Measurements from ENCODE around the gene NT5C.

NT5C gene

GRCh38 chr17:75099881-75100595 lies 31.5 kb downstream of the NT5C start:
- H3K4me3 Mint-ChIP-seq: no peak overlapping the region
- peaks cover 4% of the 10 kb centered on the region for H3K36me3 Mint-ChIP-seq
- no peak for ATAC-seq (ENCODE audit: low read depth)
- no peaks in the 10 kb centered on the region for H3K27me3 Mint-ChIP-seq
- peak overlapping the region; percentile 38 for H3K27ac Mint-ChIP-seq
- DNase-seq (ENCODE audit: low spot score in 2 of 2): no peak
- peaks cover 11% of the 10 kb centered on the region for H3K4me1 Mint-ChIP-seq
- H3K9me3 Mint-ChIP-seq: no peaks in the 10 kb centered on the region

- DNase-seq (ENCODE audit: low spot score in 2 of 2) (no peak), ATAC-seq (ENCODE audit: low read depth) (no peak)
- Mint-ChIP-seq H3K4me3 (no peak overlapping the region), H3K27me3 (no peaks in the 10 kb centered on the region), H3K27ac (no peak overlapping the region), H3K36me3 (peaks cover 2% of the 10 kb centered on the region), H3K9me3 (no peaks in the 10 kb centered on the region), H3K4me1 (peaks cover 10% of the 10 kb centered on the region)
Measured at GRCh38 chr17:75098861-75099260, 32.7 kb downstream of the NT5C start.

DNA sequence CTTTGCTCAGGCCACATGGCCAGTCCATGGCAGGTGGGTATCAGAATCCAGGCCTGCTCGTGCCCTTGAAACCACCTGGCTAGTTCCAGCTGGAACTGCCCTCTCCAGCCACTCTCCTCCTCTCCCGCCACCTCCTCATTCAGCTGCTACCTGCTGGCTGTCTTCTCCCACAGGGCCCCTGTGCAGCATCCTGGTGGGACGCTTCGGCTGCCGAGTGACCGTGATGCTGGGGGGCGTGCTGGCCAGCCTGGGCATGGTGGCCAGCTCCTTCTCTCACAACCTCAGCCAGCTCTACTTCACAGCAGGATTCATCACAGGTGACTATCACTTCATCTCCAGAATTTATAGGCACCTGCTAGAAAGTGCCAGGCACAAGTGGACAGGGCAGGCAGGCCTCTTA lies 33.7 kb downstream of the NT5C start:
- DNase-seq (ENCODE audit: low spot score in 2 of 2) (no peak), ATAC-seq (ENCODE audit: low read depth) (no peak)
- no peak overlapping the region for H3K27ac Mint-ChIP-seq
- H3K9me3 Mint-ChIP-seq: no peaks in the 10 kb centered on the region
- H3K27me3 Mint-ChIP-seq: no peaks in the 10 kb centered on the region
- peaks cover 9% of the 10 kb centered on the region for H3K4me1 Mint-ChIP-seq
- peaks cover 2% of the 10 kb centered on the region for H3K36me3 Mint-ChIP-seq
- H3K4me3 Mint-ChIP-seq: no peak overlapping the region

DNA sequence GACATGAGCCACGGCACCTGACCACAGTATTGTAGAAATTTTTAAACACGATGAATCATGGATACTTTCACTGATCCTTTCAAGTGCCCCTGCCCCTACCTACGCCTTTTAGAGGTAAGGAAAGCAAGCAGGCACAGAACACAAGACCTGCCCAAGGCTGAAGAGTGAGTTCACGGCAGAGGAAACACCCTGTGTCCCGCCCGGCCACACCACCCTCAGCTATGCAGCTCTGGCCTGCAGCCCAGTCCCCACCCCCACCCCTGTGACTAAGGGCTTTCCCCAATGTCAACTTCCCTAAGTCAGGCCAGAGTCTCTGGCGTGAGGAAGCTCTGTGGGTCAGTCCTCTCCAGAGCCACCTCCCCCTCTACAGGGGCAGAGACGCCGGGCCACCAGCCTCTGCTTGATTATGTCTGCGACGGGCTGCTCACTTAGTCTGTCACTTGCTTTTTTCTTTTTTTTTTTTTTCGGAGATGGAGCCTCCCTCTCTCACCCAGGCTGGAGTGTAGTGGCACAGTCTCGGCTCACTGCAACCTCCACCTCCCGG lies 35.4 kb downstream of the NT5C start:
- Mint-ChIP-seq H3K4me1 (peaks cover 13% of the 10 kb centered on the region), H3K9me3 (no peaks in the 10 kb centered on the region), H3K27ac (no peak overlapping the region), H3K27me3 (no peaks in the 10 kb centered on the region), H3K4me3 (no peak overlapping the region), H3K36me3 (peaks cover 2% of the 10 kb centered on the region)
- DNase-seq (ENCODE audit: low spot score in 2 of 2): no peak
- ATAC-seq (ENCODE audit: low read depth): no peak

GRCh38 chr17:75094871-75095399 lies 36.6 kb downstream of the NT5C start:
- Mint-ChIP-seq H3K27ac (no peak overlapping the region), H3K27me3 (no peaks in the 10 kb centered on the region), H3K4me3 (no peak overlapping the region), H3K36me3 (no peaks in the 10 kb centered on the region), H3K4me1 (peaks cover 14% of the 10 kb centered on the region), H3K9me3 (no peaks in the 10 kb centered on the region)
- ATAC-seq (ENCODE audit: low read depth) (no peak), DNase-seq (ENCODE audit: low spot score in 2 of 2) (no peak)

DNA sequence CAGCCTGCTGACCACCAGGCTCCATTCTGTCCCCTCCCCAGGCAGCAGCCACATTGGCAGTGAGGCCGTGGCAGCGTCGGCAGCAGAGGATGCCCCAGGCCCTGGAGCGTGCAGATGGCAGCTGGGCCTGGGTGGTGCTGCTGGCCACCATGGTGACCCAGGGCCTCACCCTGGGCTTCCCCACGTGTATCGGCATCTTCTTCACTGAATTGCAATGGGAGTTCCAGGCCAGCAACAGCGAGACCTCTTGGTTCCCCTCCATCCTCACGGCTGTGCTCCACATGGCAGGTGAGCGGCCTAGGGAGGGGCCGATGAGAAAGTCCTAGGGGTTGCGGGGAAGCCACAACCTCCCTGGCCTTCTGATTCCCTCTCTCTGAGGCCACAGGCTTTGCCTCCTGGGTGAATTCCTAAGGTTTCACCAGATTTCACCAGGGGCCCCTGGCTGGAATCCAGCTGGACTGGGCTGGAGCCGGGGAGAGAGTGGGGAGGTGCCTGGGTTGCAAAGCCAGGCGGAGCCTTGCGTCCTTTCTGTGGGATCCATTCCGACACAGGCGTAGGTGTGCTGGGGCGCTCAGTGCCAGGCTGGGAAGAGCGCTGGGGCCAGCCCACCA lies 37.9 kb downstream of the NT5C start:
- no peaks in the 10 kb centered on the region for H3K27me3 Mint-ChIP-seq
- H3K4me1 Mint-ChIP-seq: peaks cover 11% of the 10 kb centered on the region
- no peaks in the 10 kb centered on the region for H3K9me3 Mint-ChIP-seq
- no peak for DNase-seq (ENCODE audit: low spot score in 2 of 2)
- no peak for ATAC-seq (ENCODE audit: low read depth)
- no peak overlapping the region for H3K4me3 Mint-ChIP-seq
- no peak overlapping the region for H3K27ac Mint-ChIP-seq
- no peaks in the 10 kb centered on the region for H3K36me3 Mint-ChIP-seq

DNA sequence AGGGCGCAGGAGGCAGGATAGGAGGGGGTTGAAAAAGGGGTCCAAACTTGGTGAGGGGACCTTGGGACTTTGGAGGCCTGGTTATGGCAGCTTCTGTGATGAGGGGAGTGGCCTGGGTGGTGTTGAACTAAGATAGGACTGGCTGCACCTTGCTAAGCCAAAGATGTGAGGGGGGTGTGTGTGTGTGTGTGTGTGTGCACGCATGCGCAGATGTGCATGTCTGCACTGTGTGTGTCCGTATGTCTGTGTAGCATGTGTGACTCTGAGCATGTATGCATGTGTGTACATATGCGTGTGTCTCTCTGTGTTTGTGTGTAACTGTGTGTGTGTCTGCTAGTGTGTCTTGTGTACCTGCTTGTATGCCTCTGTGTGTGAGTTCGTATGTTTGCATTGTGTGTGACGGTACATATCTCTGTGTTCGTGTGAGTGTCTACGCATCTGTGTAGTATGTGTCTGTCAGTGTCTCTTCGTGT lies 39.7 kb downstream of the NT5C start:
- H3K27me3 Mint-ChIP-seq: no peaks in the 10 kb centered on the region
- no peaks in the 10 kb centered on the region for H3K9me3 Mint-ChIP-seq
- no peak overlapping the region for H3K4me3 Mint-ChIP-seq
- no peak for ATAC-seq (ENCODE audit: low read depth)
- no peaks in the 10 kb centered on the region for H3K36me3 Mint-ChIP-seq
- DNase-seq (ENCODE audit: low spot score in 2 of 2): no peak
- no peak overlapping the region for H3K27ac Mint-ChIP-seq
- H3K4me1 Mint-ChIP-seq: peaks cover 14% of the 10 kb centered on the region

DNA sequence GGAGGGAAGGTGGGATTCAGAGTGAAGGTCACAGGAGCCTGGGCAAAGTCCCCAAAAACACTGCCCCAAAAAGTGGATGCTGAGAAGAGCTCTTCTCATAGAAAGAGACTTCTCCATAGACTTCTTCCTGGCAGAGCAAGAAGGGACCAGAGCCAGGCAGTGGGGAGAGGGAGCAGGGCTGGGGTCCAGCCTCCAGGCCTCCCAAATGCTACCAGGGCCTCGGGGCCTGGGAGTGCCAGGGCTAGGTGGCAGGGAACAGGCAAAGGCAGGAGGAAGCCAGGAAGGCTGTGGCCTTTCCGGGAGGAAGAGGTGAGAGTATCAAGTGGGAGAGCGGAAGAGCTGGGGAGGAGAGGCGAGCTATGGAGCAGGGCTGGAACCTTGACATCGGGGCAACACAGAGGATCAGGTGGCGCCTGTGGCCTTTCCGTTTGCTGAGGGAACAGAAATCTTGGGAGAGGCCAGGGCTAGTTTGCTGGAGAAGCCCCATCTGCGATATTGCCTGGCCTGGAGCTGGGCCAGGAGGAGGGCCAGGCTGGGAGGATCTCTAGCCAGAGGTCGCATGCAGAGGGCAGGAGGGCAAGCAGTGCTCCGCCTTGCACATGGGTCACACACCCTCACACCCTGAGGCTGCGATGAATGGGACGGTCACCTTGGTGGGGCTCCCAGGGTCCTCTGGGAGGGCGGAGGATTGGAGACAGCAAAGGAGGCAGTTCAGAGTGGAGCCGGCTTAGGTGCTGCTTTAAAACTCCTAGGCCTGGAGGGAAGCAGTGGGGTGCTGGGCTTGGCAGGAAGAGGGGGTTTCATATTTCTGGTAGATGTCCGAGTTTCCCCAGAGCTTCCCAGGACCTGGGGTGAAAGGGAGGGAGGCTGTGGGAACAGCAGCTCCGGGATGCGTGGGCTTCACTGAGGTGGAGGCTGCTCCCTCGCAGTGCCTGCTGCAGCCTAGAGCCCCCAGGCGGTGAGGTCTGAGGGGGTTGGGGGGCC lies 40.4 kb downstream of the NT5C start:
- Mint-ChIP-seq H3K4me3 (no peak overlapping the region), H3K4me1 (peaks cover 18% of the 10 kb centered on the region), H3K9me3 (no peaks in the 10 kb centered on the region), H3K27me3 (no peaks in the 10 kb centered on the region), H3K36me3 (no peaks in the 10 kb centered on the region), H3K27ac (no peak overlapping the region)
- no peak for ATAC-seq (ENCODE audit: low read depth)
- DNase-seq (ENCODE audit: low spot score in 2 of 2): no peak

GRCh38 chr17:75088465-75089417 lies 42.8 kb downstream of the NT5C start:
- no peak for ATAC-seq (ENCODE audit: low read depth)
- no peak for DNase-seq (ENCODE audit: low spot score in 2 of 2)
- H3K27me3 Mint-ChIP-seq: peaks cover 2% of the 10 kb centered on the region
- H3K4me3 Mint-ChIP-seq: peak overlapping the region; percentile 83
- no peaks in the 10 kb centered on the region for H3K36me3 Mint-ChIP-seq
- H3K27ac Mint-ChIP-seq: peak overlapping the region; percentile 76
- no peaks in the 10 kb centered on the region for H3K9me3 Mint-ChIP-seq
- peaks cover 18% of the 10 kb centered on the region for H3K4me1 Mint-ChIP-seq

DNA sequence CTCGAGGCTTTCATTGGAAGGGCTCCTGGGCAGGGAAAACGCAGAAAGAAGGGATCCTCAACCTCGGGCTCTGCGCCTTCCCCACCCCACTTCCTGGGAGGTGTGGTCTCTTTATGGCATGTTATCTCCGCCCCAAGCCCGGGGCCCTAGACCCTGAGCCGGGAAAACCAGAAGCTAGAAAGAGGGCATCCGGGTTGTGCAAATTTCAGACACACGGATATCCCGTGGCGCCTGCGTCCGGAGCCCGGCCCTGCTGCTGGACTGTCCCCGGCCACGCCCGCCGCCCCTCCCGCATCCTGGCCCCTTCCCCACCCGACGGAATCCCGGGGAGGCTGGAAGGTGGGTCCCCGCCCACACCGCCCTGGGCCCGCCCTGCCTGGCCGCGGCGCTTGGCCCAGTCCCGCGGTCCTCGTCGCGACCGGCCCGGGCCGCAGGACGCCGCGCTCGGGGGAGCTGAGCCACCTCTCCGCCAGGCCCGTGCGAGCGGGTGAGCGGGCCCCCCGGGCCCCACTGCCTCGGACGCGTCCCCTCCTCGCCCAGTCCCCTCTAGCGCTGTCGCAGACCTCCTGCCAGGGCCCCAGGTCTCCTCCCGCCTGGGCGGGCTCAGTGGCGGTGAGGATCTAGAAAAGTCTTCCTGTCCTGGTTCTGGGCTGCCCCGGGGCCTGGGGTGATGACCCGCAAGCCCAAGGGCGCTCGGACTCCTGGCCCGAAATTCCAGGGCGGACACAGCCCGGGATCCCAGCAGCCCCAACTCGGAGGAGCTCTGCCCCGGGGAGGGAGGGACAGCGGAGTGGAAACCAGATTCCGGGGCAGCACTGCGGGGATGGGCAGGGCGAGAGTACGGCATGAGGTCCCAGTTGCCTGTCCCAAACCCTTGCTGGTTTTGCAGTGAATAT lies 43.7 kb downstream of the NT5C start, which contains the start of gene SLC16A5:
Gene SLC16A5 (plus strand): TSS at position 397 of the 896 bp plus-strand sequence. CDS start 5,683 bp downstream, outside the sequence.
- peak in 1 of 2 donors; percentile 47 for DNase-seq (ENCODE audit: low spot score in 2 of 2)
- Mint-ChIP-seq H3K4me3 (peak within 1 kb of the TSS; percentile 83), H3K27ac (peak within 1 kb of the TSS; percentile 76), H3K4me1 (peaks cover 18% of the 10 kb centered on the region), H3K9me3 (no peaks in the 10 kb centered on the region), H3K36me3 (no peaks in the 10 kb centered on the region), H3K27me3 (peaks cover 2% of the 10 kb centered on the region)
- peak; percentile 66 for ATAC-seq (ENCODE audit: low read depth)

- Mint-ChIP-seq H3K27me3 (peaks cover 5% of the 10 kb centered on the region), H3K4me3 (peak overlapping the region; percentile 73), H3K4me1 (peaks cover 16% of the 10 kb centered on the region), H3K36me3 (no peaks in the 10 kb centered on the region), H3K9me3 (no peaks in the 10 kb centered on the region), H3K27ac (no peak overlapping the region)
- no peak for ATAC-seq (ENCODE audit: low read depth)
- DNase-seq (ENCODE audit: low spot score in 2 of 2): no peak
Measured at GRCh38 chr17:75087182-75087557, 44.4 kb downstream of the NT5C start.

Measured in memory B cell (primary cell).